SK-N-SH treated with all-trans-retinoic acid at 6 μM for 48 hours (cell line): ENCODE results near the gene DNAJB4.

Experiments used
- ATAC-seq: fragments of 200-7000 bp; cut with Tn5 transposase; 3 replicates; pipeline ENCODE4 v1.9.1; 2020; ENCODE audit warnings: mild to moderate bottlenecking, moderate library complexity
- ARNTL ChIP-seq: fragments of 450-650 bp; formaldehyde crosslinking; IDR thresholded peaks from 2 replicates; pipeline ENCODE4 v1.5.0; 2020; ENCODE audit warnings: low read depth, mild to moderate bottlenecking, moderate library complexity, borderline replicate concordance
- BACH2 ChIP-seq: fragments of 250-450 bp; sonication (Bioruptor Pico); IDR thresholded peaks from 2 replicates; pipeline ENCODE4 v1.9.0; 2021; ENCODE audit warnings: mild to moderate bottlenecking, borderline replicate concordance
- CREB5 ChIP-seq: fragments of 250-450 bp; sonication (Bioruptor Pico); IDR thresholded peaks from 2 replicates; pipeline ENCODE4 v1.5.1; 2020; ENCODE audit warnings: low read depth, mild to moderate bottlenecking, moderate library complexity
- CSDC2 ChIP-seq: fragments of 250-450 bp; sonication (Bioruptor Pico); IDR thresholded peaks from 2 replicates; pipeline ENCODE4 v1.5.0; 2020; ENCODE audit warnings: mild to moderate bottlenecking, moderate library complexity
- CSRNP3 ChIP-seq: fragments of 250-450 bp; sonication (Bioruptor Pico); IDR thresholded peaks from 2 replicates; pipeline ENCODE4 v1.5.1; 2021; ENCODE audit warnings: mild to moderate bottlenecking, moderate library complexity
- ESRRG ChIP-seq: fragments of 250-450 bp; sonication (Bioruptor Pico); IDR thresholded peaks from 2 replicates; pipeline ENCODE4 v1.6.1; 2021; ENCODE audit warnings: mild to moderate bottlenecking
- GLIS3 ChIP-seq: fragments of 250-450 bp; sonication (Bioruptor Pico); IDR thresholded peaks from 2 replicates; pipeline ENCODE4 v1.5.0; 2020; ENCODE audit warnings: mild to moderate bottlenecking, moderate library complexity
- ISL1 ChIP-seq: fragments of 250-450 bp; sonication (Bioruptor Pico); IDR thresholded peaks from 2 replicates; pipeline ENCODE4 v2.1.2; 2022; ENCODE audit warnings: mild to moderate bottlenecking, moderate library complexity
- OSR1 ChIP-seq: fragments of 250-450 bp; sonication (Bioruptor Pico); IDR thresholded peaks from 2 replicates; pipeline ENCODE4 v1.8.0; 2022; ENCODE audit warnings: moderate library complexity, mild to moderate bottlenecking, inconsistent platforms
- PATZ1 ChIP-seq: fragments of 250-450 bp; sonication (Bioruptor Pico); IDR thresholded peaks from 2 replicates; pipeline ENCODE4 v1.8.0; 2020; ENCODE audit warnings: mild to moderate bottlenecking, moderate library complexity, borderline replicate concordance
- PPARA ChIP-seq: fragments of 250-450 bp; sonication (Bioruptor Pico); IDR thresholded peaks from 2 replicates; pipeline ENCODE4 v1.5.0; 2020; ENCODE audit warnings: mild to moderate bottlenecking, borderline replicate concordance
- RARB ChIP-seq: fragments of 250-450 bp; sonication (Bioruptor Pico); IDR thresholded peaks from 2 replicates; pipeline ENCODE4 v1.8.0; 2021; ENCODE audit warnings: mild to moderate bottlenecking, moderate library complexity
- SNAI2 ChIP-seq: fragments of 250-450 bp; sonication (Bioruptor Pico); IDR thresholded peaks from 2 replicates; pipeline ENCODE4 v1.5.0; 2020; ENCODE audit warnings: mild to moderate bottlenecking, moderate library complexity
- TCF4 ChIP-seq: fragments of 250-450 bp; sonication (Bioruptor Pico); IDR thresholded peaks from 2 replicates; pipeline ENCODE4 v1.8.0; 2021; ENCODE audit warnings: mild to moderate bottlenecking, moderate library complexity, borderline replicate concordance
- TOX ChIP-seq: fragments of 250-450 bp; sonication (Bioruptor Pico); IDR thresholded peaks from 2 replicates; pipeline ENCODE4 v1.8.0; 2021; ENCODE audit warnings: mild to moderate bottlenecking, moderate library complexity, borderline replicate concordance
- TSHZ2 ChIP-seq: fragments of 250-450 bp; sonication (Bioruptor Pico); IDR thresholded peaks from 2 replicates; pipeline ENCODE4 v1.5.0; 2020; ENCODE audit warnings: mild to moderate bottlenecking, moderate library complexity
- ZFP3 ChIP-seq: fragments of 250-450 bp; sonication (Bioruptor Pico); IDR thresholded peaks from 2 replicates; pipeline ENCODE4 v1.5.0; 2020; ENCODE audit warnings: mild to moderate bottlenecking, moderate library complexity
- ZNF565 ChIP-seq: fragments of 450-650 bp; formaldehyde crosslinking; conservative IDR thresholded peaks from 2 replicates; pipeline ENCODE4 v1.5.0; 2020; ENCODE audit warnings: low read depth, mild to moderate bottlenecking, moderate library complexity
- ZNF70 ChIP-seq: fragments of 450-650 bp; formaldehyde crosslinking; IDR thresholded peaks from 2 replicates; pipeline ENCODE4 v1.5.0; 2020; ENCODE audit warnings: mild to moderate bottlenecking, moderate library complexity
- ZNF8 ChIP-seq: fragments of 450-650 bp; formaldehyde crosslinking; IDR thresholded peaks from 2 replicates; pipeline ENCODE4 v1.5.0; 2020; ENCODE audit warnings: mild to moderate bottlenecking, moderate library complexity

The DNAJB4 gene

DNA sequence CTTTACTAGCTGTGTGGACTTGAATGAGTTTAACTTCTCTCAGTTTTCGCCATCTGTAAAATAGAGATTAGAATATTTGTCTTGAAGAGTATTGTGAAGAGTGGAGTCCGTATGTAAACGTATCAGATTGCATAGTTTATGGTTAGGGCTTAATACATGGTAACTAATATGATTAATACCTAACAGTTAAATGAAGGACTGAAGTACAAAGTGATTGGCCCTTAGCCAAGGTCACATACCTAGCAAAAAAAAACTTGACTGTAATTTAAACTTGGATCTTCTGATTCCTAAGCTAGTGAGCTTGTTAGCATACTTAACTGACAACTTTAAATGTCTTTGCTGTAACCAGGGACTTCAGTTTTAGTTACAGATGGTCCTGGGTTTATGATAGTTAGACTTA, 42.9 kb downstream of the DNAJB4 start:
- TF ChIP-seq GLIS3 (CRISPR knock-in tag), result no peak
- TF ChIP-seq ZFP3, result no peak
- TF ChIP-seq TCF4 (CRISPR knock-in tag), result no peak
- no peak for ATAC-seq

- no peak for TF ChIP-seq TCF4 (CRISPR knock-in tag)
- TF ChIP-seq CSDC2 (CRISPR knock-in tag), result no peak
- TF ChIP-seq ISL1, result no peak
- TF ChIP-seq TSHZ2 (CRISPR knock-in tag), result no peak
- no peak for TF ChIP-seq ZNF70 (CRISPR knock-in tag)
- no peak for TF ChIP-seq SNAI2
- TF ChIP-seq ARNTL (CRISPR knock-in tag), result no peak
- no peak for TF ChIP-seq CSRNP3 (CRISPR knock-in tag)
- no peak for TF ChIP-seq OSR1
- TF ChIP-seq BACH2, result no peak
- TF ChIP-seq GLIS3 (CRISPR knock-in tag), result no peak
- TF ChIP-seq PATZ1 (CRISPR knock-in tag), result no peak
- TF ChIP-seq, all 23 proteins: peak for 0
- ATAC-seq, result no peak
Observed at GRCh38 chr1:78048446-78048845, 43.7 kb downstream of the DNAJB4 start.

DNA sequence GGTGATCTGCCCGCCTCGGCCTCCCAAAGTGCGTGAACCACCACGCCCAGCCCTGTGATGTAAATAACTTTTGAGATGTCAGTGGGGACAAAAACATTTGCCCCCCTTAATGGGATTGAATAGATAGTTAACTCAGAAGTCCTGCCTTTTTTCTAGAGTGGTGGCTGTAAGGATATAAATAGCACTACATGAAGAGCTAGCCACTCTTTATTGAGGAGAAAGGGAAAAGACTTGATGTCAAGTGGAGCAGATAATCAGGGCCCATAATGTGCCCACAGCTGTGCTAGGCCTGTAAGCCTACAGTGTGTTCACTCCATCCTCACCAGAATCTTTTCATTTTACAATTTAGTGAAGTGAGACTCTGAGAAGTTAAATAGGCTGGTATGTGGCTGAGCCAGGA, 44.7 kb downstream of the DNAJB4 start:
- TF ChIP-seq ISL1, result no peak
- TF ChIP-seq OSR1, result no peak
- TF ChIP-seq TOX, result no peak
- no peak for TF ChIP-seq BACH2
- TF ChIP-seq TSHZ2 (CRISPR knock-in tag), result no peak
- TF ChIP-seq ESRRG (CRISPR knock-in tag), result no peak
- no peak for TF ChIP-seq TCF4 (CRISPR knock-in tag)
- TF ChIP-seq RARB (CRISPR knock-in tag), result no peak
- TF ChIP-seq ZNF8 (CRISPR knock-in tag), result no peak
- no peak for TF ChIP-seq PATZ1 (CRISPR knock-in tag)
- no peak for TF ChIP-seq ZNF565 (CRISPR knock-in tag)
- no peak for TF ChIP-seq ARNTL (CRISPR knock-in tag)
- TF ChIP-seq ZFP3, result no peak
- TF ChIP-seq CREB5 (CRISPR knock-in tag), result no peak
- no peak for TF ChIP-seq PPARA
- no peak for ATAC-seq
